HCT116 (cell line): ENCODE data around the gene HSD17B10. TPM values are rescaled to one million over a fixed set of nuclear protein-coding genes. Genes with fewer than 3 reads are reported as not detected.

Experiments used
- ATAC-seq: fragments of 200-7000 bp; cut with Tn5 transposase; 2 replicates; pipeline ENCODE4 v1.9.1; 2020; ENCODE audit warnings: mild to moderate bottlenecking, moderate library complexity
- BruUV-seq: library from RNA; stranded (reverse); fragments of 400-500 nt; replicated peaks from 2 replicates; lab custom pipeline; 2021; lab: Mats Ljungman, UMichigan
- CTCF ChIA-PET: fragments of 300-600 bp; sonication (Branson Sonifier 250); formaldehyde crosslinking; loops from one replicate; lab custom pipeline; 2021; ENCODE audit warnings: antibody characterized with exemption; lab: Charles Lee
- POLR2A ChIA-PET: fragments of 300-600, 350-600 bp; sonication (Branson Sonifier 250); formaldehyde crosslinking; loops from one replicate; lab custom pipeline; 2021; ENCODE audit warnings: antibody characterized with exemption; lab: Charles Lee
- RAD21 ChIA-PET, 2 experiments: fragments of 300-600 bp; sonication (Branson Sonifier 250); formaldehyde crosslinking; loops; one replicate each; lab custom pipeline; 2023; ENCODE audit warnings: low total read pairs in 2 of 2; ENCODE audit not compliant: uncharacterized antibody in 2 of 2, unreplicated experiment in 2 of 2, low non-redundant PET in 1 of 2; lab: Charles Lee
- DNase-seq: peaks from one replicate; pipeline ENCODE4 v3.0.0-alpha.2; 2010; ENCODE audit warnings: low read depth, low spot score
- H2AFZ ChIP-seq: fragments of 200-600 bp; shearing (Covaris generic), sonication (generic); 2 replicates; pipeline ENCODE4 v1.6.1; 2017; ENCODE audit warnings: low read depth, mixed run types, mixed read lengths, antibody characterized with exemption, low read length; ENCODE audit not compliant: poor library complexity, severe bottlenecking
- H3K27ac ChIP-seq: 2 replicates; pipeline ENCODE4 v1.5.1; 2012; ENCODE audit warnings: low read depth, low read length
- H3K27me3 ChIP-seq: fragments of 200-600 bp; sonication (generic); 2 replicates; pipeline ENCODE4 v1.6.1; 2016; ENCODE audit warnings: mixed run types, low read length, mixed read lengths; ENCODE audit not compliant: insufficient read depth
- H3K36me3 ChIP-seq, 2 experiments: fragments of 200-500 bp in 1 of 2; fragments of 200-600 bp in 1 of 2; sonication (Bioruptor generic) in 1 of 2; sonication (generic) in 1 of 2; 2 replicates each; pipeline versions ENCODE4 v1.5.1 to v1.6.1; 2014 to 2016; ENCODE audit warnings: low read length in 2 of 2, inconsistent platforms in 1 of 2, mixed read lengths in 1 of 2, mixed run types in 1 of 2; ENCODE audit not compliant: insufficient read depth in 2 of 2, control insufficient read depth in 1 of 2
- H3K4me1 ChIP-seq, 2 experiments: fragments of 200-600 bp in 1 of 2; sonication (generic) in 1 of 2; 2 replicates each; pipeline versions ENCODE4 v1.5.1 to v1.6.1; 2012 to 2017; ENCODE audit warnings: low read length in 2 of 2, inconsistent platforms in 1 of 2, mild to moderate bottlenecking in 1 of 2, mixed read lengths in 1 of 2, mixed run types in 1 of 2, moderate library complexity in 1 of 2; ENCODE audit not compliant: insufficient read depth in 2 of 2, control insufficient read depth in 1 of 2
- H3K4me2 ChIP-seq: fragments of 200-600 bp; sonication (generic); 2 replicates; pipeline ENCODE4 v1.6.1; 2017; ENCODE audit warnings: mixed run types, low read length, mixed read lengths
- H3K4me3 ChIP-seq, 2 experiments: fragments of 200-600 bp in 1 of 2; sonication (generic) in 1 of 2; replicated peaks in 1 of 2; 2 replicates each; pipeline ENCODE4 v1.5.1; 2011 to 2016; ENCODE audit warnings: low read length in 2 of 2, control low read depth in 1 of 2, low read depth in 1 of 2, mild to moderate bottlenecking in 1 of 2, mixed read lengths in 1 of 2, mixed run types in 1 of 2
- H3K79me2 ChIP-seq: fragments of 200-600 bp; sonication (generic); 2 replicates; pipeline ENCODE4 v1.6.1; 2017; ENCODE audit warnings: mild to moderate bottlenecking, mixed run types, low read length, moderate library complexity, mixed read lengths; ENCODE audit not compliant: insufficient read depth
- H3K9ac ChIP-seq: fragments of 200-600 bp; sonication (generic); 2 replicates; pipeline ENCODE4 v1.6.1; 2016; ENCODE audit warnings: low read length, mixed read lengths
- H3K9me2 ChIP-seq: fragments of 200-600 bp; sonication (generic), shearing (Covaris generic); 2 replicates; pipeline ENCODE4 v1.6.1; 2017; ENCODE audit warnings: mixed run types, mild to moderate bottlenecking, moderate library complexity; ENCODE audit not compliant: insufficient read depth
- H3K9me3 ChIP-seq, 2 experiments: fragments of 200-500 bp in 1 of 2; fragments of 200-600 bp in 1 of 2; sonication (Bioruptor generic) in 1 of 2; sonication (generic) in 1 of 2; 2 replicates each; pipeline ENCODE4 v1.6.1; 2014 to 2017; ENCODE audit warnings: low read length in 2 of 2, mixed read lengths in 2 of 2, inconsistent platforms in 1 of 2, low read depth in 1 of 2, mild to moderate bottlenecking in 1 of 2, mixed run types in 1 of 2, moderate library complexity in 1 of 2; ENCODE audit not compliant: control insufficient read depth in 1 of 2, insufficient read depth in 1 of 2
- H4K20me1 ChIP-seq: fragments of 200-600 bp; sonication (generic), shearing (Covaris generic); 2 replicates; pipeline ENCODE4 v1.6.1; 2017; ENCODE audit warnings: mixed run types, mild to moderate bottlenecking, moderate library complexity; ENCODE audit not compliant: insufficient read depth
- FOSL1 ChIP-seq: IDR thresholded peaks from 2 replicates; pipeline ENCODE4 v1.6.1; 2012; ENCODE audit warnings: low read depth
- RAD21 ChIP-seq: IDR thresholded peaks from 2 replicates; pipeline ENCODE4 v1.6.1; 2012; ENCODE audit warnings: low read depth, mild to moderate bottlenecking
- YY1 ChIP-seq: IDR thresholded peaks from 2 replicates; pipeline ENCODE4 v1.6.1; 2011; ENCODE audit warnings: low read length, low read depth, moderate library complexity, mild to moderate bottlenecking; ENCODE audit not compliant: insufficient replicate concordance; ENCODE audit errors: extremely low read depth
- intact Hi-C: fragments of 100-400 bp; cut with micrococcal nuclease; formaldehyde crosslinking; loops from 2 replicates; pipeline ENCODE4 v1.10.0; 2022
- total RNA-seq: library from RNA; stranded (reverse); gene quantifications from one replicate; pipeline ENCODE4 v1.2.1, GENCODE V29; 2021; ENCODE audit not compliant: unreplicated experiment
- TF ChIP-seq, protein P1 (sequence below): IDR thresholded peaks from 2 replicates; pipeline ENCODE4 v1.6.1; 2012; ENCODE audit warnings: low read depth

HSD17B10 gene
- total RNA-seq, 1 experiment from 2014 or later, result 94.4 TPM

DNA sequence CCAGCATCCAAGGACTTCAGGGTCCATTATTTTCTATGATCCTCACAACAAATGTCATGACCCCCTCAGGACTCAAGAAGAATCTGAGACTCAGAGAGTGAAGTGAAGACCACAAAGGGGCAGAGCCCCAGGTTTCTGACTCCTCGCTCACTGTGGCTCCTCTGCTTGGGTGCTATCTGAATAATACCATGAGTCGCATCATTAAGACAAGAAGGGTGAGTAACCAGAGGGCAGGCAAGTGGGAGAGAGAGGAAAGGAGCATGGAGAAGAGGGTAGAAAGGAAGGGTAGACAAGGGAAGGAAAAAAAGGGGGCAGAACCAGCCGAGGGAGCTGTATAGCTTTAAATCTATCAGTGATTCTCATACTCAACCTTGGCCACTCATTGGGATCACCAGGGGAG is 15.5 kb upstream of the HSD17B10 start:
- H2AFZ ChIP-seq, result no peak overlapping the region
- H3K9me2 ChIP-seq, result no peaks in the 10 kb centered on the region
- BruUV-seq, result no TSS peak
- H3K9me3 ChIP-seq, result no peaks in the 10 kb centered on the region
- ATAC-seq (no peak), DNase-seq (no peak)
- H3K27me3 ChIP-seq, result no peaks in the 10 kb centered on the region
- intact Hi-C loops, result no loop called here
- no peak for TF ChIP-seq RAD21
- TF ChIP-seq, protein P1, sequence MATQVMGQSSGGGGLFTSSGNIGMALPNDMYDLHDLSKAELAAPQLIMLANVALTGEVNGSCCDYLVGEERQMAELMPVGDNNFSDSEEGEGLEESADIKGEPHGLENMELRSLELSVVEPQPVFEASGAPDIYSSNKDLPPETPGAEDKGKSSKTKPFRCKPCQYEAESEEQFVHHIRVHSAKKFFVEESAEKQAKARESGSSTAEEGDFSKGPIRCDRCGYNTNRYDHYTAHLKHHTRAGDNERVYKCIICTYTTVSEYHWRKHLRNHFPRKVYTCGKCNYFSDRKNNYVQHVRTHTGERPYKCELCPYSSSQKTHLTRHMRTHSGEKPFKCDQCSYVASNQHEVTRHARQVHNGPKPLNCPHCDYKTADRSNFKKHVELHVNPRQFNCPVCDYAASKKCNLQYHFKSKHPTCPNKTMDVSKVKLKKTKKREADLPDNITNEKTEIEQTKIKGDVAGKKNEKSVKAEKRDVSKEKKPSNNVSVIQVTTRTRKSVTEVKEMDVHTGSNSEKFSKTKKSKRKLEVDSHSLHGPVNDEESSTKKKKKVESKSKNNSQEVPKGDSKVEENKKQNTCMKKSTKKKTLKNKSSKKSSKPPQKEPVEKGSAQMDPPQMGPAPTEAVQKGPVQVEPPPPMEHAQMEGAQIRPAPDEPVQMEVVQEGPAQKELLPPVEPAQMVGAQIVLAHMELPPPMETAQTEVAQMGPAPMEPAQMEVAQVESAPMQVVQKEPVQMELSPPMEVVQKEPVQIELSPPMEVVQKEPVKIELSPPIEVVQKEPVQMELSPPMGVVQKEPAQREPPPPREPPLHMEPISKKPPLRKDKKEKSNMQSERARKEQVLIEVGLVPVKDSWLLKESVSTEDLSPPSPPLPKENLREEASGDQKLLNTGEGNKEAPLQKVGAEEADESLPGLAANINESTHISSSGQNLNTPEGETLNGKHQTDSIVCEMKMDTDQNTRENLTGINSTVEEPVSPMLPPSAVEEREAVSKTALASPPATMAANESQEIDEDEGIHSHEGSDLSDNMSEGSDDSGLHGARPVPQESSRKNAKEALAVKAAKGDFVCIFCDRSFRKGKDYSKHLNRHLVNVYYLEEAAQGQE, result no peak
- POLR2A ChIA-PET, result no interaction called here
- H3K27ac ChIP-seq, result no peak overlapping the region
- CTCF ChIA-PET, result no interaction called here
- RAD21 ChIA-PET, result no interaction called here
- no peak overlapping the region for H3K4me2 ChIP-seq
- H3K4me3 ChIP-seq, result no peak overlapping the region
- H3K4me1 ChIP-seq, result no peaks in the 10 kb centered on the region
- H3K36me3 ChIP-seq, result no peaks in the 10 kb centered on the region
- no peaks in the 10 kb centered on the region for H4K20me1 ChIP-seq
- H3K79me2 ChIP-seq, result no peaks in the 10 kb centered on the region
- H3K9ac ChIP-seq, result no peak overlapping the region

DNA sequence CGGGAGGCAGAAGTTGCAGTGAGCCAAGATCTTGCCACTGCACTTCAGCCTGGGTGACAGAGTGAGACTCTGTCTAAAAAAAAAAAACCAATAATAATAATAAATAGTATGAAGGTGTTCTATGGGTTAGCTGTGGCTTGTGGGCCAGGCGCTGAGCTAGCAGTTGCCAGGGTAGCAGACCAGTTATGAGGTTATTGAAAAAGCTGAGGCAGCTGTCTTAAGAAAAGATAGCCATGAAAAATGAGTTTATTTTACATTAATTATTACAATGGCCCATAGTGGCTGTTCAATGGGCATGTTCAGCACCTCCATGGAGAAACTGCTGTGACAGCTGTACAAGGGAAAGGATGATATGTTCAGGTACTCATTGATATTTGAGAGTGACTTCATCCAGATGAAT is 13.3 kb upstream of the HSD17B10 start:
- CTCF ChIA-PET, result interaction anchor here (2.8 kb wide), 1 partner anchor 133 kb away, joined by 25 read pairs; no protein-coding TSS in a partner anchor

More for the DNA sequence above, 13.3 kb upstream of the HSD17B10 start:
- H3K79me2 ChIP-seq, result no peaks in the 10 kb centered on the region
- no peak overlapping the region for H3K27ac ChIP-seq
- H3K9ac ChIP-seq, result no peak overlapping the region
- ATAC-seq (no peak), DNase-seq (no peak)
- H3K36me3 ChIP-seq, result no peaks in the 10 kb centered on the region
- intact Hi-C loops, result no loop called here
- H3K9me3 ChIP-seq, result no peaks in the 10 kb centered on the region
- no peak overlapping the region for H3K4me2 ChIP-seq
- POLR2A ChIA-PET, result no interaction called here
- TF ChIP-seq FOSL1 (no peak), YY1 (no peak)
- no peaks in the 10 kb centered on the region for H3K27me3 ChIP-seq
- H3K4me3 ChIP-seq, result no peak overlapping the region
- no peaks in the 10 kb centered on the region for H3K9me2 ChIP-seq
- RAD21 ChIA-PET, result no interaction called here
- H4K20me1 ChIP-seq, result no peaks in the 10 kb centered on the region
- peaks cover 0 to under 1% of the 10 kb centered on the region in 2 experiments; a peak in 1 of 4 replicates for H3K4me1 ChIP-seq
- H2AFZ ChIP-seq, result no peak overlapping the region
- BruUV-seq, result no TSS peak
